GM19372 (cell line): ENCODE results near the gene GDF10.

Experiments
- ATAC-seq: cut with Tn5 transposase; IDR thresholded peaks from one replicate; pipeline ENCODE4 v1.9.1; 2021; ENCODE audit warnings: mild to moderate bottlenecking, low read depth, moderate library complexity; ENCODE audit not compliant: unreplicated experiment

GDF10 gene

GRCh38 chr10:47299611-47300428 is at the start of gene GDF10:
Gene GDF10 (plus strand): TSS chr10:47300197. CDS start chr10:47300652, 455 bp downstream.
- ATAC-seq, result no peak

- no peak for ATAC-seq
Measured at GRCh38 chr10:47252093-47252780, 47.8 kb upstream of the GDF10 start.

- ATAC-seq, result no peak
Measured at GRCh38 chr10:47253030-47253637, 46.9 kb upstream of the GDF10 start.

GRCh38 chr10:47253651-47254375 is 46.2 kb upstream of the GDF10 start:
- ATAC-seq, result no peak

GRCh38 chr10:47254611-47255010 is 45.4 kb upstream of the GDF10 start:
- ATAC-seq, result no peak

GRCh38 chr10:47255033-47255813 is 44.8 kb upstream of the GDF10 start:
- ATAC-seq, result no peak

- no peak for ATAC-seq
Measured at GRCh38 chr10:47255866-47256265, 44.1 kb upstream of the GDF10 start.

- ATAC-seq, result no peak
Measured at GRCh38 chr10:47256751-47257336, 43.2 kb upstream of the GDF10 start.

- no peak for ATAC-seq
Measured at GRCh38 chr10:47257396-47258120, 42.4 kb upstream of the GDF10 start.

GRCh38 chr10:47258921-47259320 is 41.1 kb upstream of the GDF10 start:
- ATAC-seq, result no peak

- ATAC-seq, result no peak
Measured at GRCh38 chr10:47259466-47259865, 40.5 kb upstream of the GDF10 start.

- ATAC-seq, result no peak
Measured at GRCh38 chr10:47260505-47261111, 39.4 kb upstream of the GDF10 start.

GRCh38 chr10:47261121-47261520 is 38.9 kb upstream of the GDF10 start:
- ATAC-seq, result peak; percentile 98

GRCh38 chr10:47261556-47261955 is 38.4 kb upstream of the GDF10 start:
- ATAC-seq, result no peak

GRCh38 chr10:47262606-47263533 is 37.1 kb upstream of the GDF10 start:
- no peak for ATAC-seq

- no peak for ATAC-seq
Measured at GRCh38 chr10:47264797-47265281, 35.2 kb upstream of the GDF10 start.

- ATAC-seq, result no peak
Measured at GRCh38 chr10:47266602-47267001, 33.4 kb upstream of the GDF10 start.
